Sigmoid colon (tissue), 4 donors: ENCODE measurements around the gene ZNF844.

Experiments used
- CTCF ChIP-seq, 4 experiments: fragments of 450-650 bp in 3 of 4; fragments of 200-600 bp in 1 of 4; IDR thresholded peaks; one replicate each; pipeline ENCODE4 v1.5.1; 2016 to 2019; ENCODE audit warnings: antibody characterized with exemption in 4 of 4, mild to moderate bottlenecking in 3 of 4, moderate library complexity in 2 of 4
- POLR2AphosphoS5 ChIP-seq, 4 donors: sonication (generic); formaldehyde crosslinking; IDR thresholded peaks; one replicate each; pipeline ENCODE4 v1.6.1; 2017; ENCODE audit warnings: antibody characterized with exemption in 4 of 4

GRCh38 chr19:12092956-12093355 is 28.4 kb downstream of the ZNF844 start:
- TF ChIP-seq CTCF (IDR thresholded peaks at IDR 0.05), result no peak
- TF ChIP-seq POLR2AphosphoS5 (IDR thresholded peaks at IDR 0.05), result no peak
